Femur (tissue), 1 donor: Measurements from ENCODE around the gene ZDHHC11.
A peak's percentile ranks its signal among the peaks of the same experiment; 100 is the strongest.
"Not testable (repeated sequence)": the region's sequence is repeated elsewhere in the genome, so short reads cannot be mapped to it uniquely, and the experiment has no call there.

Experiments
- DNase-seq: peaks from one replicate; pipeline ENCODE4 v3.0.0-alpha.2; 2017

ZDHHC11 gene

DNA sequence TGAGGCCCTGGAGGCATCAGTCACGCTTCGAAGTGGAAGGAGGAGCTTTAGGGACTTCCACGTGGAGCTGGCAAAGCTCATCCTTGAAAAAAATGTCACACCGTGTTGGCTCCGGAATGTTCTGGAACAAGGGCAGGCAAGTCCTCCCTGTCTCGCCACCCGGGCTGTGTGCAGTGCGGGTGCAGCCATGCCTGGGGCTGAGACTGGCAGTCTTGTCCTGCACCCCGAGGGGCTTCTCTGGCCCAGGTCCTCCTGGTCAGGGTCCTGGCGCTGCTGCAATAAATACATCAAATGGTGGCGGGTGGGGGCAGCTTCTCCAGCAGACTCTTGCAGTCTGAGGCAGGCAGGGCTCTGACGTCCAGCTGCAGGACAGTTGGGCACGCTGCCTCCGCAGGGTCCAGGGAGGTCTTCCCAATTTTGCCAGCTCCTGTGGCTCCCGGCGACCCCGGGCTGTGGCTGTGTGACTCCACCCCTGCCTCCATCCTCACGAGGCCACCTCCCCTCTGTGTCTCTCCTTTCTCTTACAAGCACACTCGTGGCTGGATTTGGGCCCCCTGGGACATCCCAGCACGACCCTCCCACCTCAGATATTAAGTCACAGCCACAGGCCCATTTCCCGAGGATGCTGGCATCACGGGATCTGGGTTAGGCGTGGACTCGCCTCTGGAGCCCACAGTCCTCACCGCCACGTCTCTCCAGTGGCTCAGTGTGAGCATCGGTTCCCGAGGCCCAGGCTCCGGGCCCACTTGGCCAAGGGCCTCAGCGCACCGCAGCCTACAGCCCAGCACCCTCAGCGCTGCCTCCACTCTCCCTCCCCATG, 8.2 kb downstream of the ZDHHC11 start:
- not testable (repeated sequence) for DNase-seq

DNA sequence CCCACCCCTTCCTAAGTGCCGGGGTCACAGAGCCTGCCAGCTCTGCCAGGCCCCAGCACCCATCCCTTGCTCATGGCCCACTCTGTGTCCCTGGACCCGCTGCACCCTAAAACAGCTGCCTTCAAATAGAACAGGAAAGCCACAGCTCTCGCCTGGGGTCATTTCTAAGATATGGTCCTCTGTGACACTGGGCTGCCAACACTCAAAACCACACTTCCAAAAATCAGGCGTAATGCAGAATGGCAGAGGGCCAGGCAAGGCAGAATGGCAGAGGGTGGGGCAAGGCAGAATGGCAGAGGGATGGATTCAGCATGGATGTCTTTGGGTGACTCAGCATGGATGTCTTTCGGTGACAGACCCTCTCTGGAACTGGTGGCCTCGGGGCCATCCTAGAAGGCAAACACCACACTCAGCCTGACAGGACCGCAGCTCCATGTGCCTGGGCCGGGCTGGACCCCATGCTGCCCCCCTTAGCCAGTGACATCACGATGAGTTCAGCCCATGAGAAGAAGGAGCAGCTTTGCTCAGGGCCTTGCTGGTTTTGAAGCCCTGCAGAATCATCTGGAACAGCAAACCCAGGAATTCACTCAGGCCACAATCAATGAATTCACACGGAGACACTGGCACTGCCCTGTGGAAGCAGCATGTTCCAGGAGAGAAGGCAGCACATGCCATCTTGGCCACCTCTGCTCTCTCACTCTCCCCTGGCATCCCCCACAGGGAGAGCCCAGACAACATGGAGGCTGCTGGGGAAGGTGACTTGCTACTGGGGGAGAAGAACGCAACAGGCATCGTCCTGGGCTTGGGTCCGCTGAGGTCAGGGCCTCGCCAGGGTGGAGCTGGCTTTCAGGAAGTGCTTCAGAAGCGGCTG, 9.0 kb downstream of the ZDHHC11 start:
- DNase-seq: not testable (repeated sequence)

DNA sequence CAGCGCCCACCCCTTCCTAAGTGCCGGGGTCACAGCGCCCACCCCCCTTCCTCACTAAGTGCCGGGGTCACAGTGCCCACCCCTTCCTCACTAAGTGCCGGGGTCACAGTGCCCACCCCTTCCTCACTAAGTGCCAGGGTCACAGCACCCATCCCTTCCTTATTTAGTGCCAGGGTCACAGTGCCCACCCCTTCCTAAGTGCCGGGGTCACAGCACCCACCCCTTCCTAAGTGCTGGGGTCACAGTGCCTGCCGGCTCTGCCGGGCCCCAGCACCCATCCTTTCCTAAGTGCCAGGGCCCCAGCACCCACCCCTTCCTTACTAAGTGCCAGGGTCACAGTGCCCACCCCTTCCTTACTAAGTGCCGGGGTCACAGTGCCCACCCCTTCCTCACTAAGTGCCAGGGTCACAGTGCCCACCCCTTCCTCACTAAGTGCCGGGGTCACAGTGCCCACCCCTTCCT, 9.8 kb downstream of the ZDHHC11 start:
- not testable (repeated sequence) for DNase-seq

DNA sequence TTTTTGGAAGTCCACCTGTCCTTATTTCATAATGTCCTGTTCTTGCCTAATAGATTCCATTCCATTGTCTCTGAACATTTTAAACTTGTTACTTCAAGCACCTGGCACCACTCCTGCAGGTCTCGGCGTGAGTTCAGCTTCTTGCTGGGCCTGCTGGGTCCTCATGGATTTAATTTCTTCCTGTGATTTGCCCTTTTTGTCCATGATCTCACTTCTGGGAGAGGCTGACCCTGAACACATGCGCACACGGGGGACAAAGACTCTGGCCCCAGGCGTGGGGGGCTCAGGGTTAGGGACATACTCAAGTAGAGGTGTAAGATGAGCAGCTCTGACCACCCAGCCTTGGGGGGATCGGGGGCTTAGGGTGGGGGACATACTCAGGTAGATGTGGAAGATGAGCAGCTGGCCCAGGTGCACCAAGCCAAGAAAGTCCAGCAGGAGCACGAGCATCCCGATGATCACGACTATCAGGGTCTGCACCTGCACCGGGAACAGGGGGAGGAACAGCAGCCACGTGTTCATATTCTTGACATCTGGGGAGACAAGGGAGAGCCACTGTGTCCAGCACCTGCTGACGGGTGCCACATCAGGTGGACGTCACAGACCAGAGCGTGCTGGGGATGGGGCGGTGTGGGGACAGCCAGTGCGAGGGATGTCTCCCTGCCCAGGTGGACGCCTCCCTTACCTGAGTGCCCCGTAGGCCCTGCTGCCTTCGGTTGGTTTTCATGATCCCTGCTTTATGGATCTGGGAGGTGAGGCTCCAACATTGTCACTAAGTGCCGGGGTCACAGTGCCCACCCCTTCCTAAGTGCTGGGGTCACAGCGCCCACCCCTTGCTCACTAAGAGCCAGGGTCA, 10.4 kb downstream of the ZDHHC11 start:
- DNase-seq: peak; percentile 13

DNA sequence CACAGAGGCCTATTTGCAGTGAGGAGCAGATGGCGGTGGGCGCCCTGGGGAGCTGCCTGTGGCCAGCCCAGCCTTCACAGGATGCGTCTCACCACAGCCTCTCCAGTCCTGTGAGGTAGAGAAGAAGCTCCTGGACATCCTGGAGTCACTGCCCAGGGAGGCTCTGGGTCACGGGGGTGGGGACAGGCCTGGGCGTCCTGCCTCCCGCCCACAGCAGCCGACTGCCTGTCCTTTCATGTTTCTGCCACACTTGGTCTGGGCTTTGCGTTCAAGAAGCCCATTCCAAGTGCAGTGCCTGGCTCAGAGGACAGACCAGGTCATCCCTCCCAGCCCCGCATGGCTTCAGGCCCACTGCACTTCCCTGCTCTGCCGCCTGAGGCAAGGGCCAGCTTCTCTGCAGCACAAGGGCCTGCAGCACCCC, 12.3 kb downstream of the ZDHHC11 start:
- DNase-seq: peak; percentile 11

DNA sequence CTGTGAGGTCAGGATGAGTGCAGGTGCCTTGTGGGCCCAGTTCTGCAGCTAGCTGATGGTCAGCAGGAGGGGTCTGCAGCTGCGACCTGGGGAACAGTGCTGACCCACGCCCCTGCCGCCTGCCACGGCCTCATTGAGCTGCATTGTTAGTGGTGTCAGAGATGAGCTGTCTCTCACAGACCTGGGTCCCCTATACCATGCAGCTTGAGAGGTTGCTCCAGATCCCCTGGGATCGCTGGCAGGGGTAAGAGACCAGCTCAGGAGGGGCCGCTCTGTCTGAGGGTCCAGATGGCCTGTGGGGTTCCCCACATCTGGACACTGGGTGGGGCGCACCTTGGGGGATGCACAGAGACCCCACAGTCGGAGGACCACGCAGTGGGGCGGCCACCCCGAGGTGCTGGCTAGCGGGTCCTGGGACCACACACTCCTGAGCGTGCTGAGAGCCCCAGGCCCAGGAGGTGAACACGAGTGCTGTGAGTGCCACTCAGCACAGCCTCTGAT, 13.1 kb downstream of the ZDHHC11 start:
- DNase-seq: peak; percentile 12

DNA sequence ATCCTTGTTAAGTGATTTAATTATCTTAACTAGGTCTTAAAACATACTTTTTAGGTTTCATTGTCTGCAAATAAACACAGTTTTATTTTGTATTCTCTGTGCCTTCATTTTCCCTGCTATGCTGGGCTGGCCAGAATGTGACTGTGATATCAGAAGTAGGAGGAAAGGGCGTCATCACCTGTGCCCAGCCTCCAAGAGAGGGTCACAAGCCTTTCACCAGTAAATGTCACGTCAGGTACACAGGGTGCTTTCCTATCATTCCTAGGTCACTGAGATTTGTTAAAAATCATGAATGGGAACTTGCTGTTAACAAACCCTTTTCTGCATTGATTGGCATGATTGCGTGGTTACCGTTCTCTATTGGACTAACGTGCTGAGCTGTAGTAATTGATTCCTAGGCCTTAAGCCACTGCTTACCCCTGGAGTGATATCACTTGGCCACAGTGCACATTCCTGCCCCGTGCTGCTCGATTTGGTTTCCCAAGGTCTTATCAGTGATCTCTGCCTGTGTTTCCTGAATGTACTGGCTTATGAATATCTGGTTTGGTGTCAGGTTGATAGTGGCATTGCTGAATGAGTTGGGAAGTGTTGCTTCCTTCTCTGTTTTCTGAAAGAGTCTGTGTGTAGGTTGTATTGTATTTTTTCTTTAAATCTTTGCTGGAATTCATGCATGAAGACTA, 14.7 kb downstream of the ZDHHC11 start:
- DNase-seq: not testable (repeated sequence)

DNA sequence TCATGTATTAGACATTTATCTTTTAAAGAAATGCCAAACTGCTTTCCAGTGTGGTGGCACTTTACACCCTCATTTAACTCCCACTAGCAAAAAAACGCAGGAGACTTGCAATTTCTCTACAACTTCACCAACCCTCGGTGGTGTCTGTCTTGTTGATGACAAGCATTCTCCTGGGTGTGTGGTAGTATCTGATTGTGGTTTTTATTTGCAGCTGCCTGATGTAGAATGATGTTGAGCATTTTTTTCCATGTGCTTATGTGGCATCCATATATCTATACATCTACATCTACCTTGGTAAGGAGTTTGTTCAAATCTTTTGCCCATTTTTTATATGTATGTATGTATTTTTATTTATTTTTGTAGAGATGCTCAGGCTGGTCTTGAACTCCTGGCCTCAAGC, 16.8 kb downstream of the ZDHHC11 start:
- DNase-seq: not testable (repeated sequence)

DNA sequence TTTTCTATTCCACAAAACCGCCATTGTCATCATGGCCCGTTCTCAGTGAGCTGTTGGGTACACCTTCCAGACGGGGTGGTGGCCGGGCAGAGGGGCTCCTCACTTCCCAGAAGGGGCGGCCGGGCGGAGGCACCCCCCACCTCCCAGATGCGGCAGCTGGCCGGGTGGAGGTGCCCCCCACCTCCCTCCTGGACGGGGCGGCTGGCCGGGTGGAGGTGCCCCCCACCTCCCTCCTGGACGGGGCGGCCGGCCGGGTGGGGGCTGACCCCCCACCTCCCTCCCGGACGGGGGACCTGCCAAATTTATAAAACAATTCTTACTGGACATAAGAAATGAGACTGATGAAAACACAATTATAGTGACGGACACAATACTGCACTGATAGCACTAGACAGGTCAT, 22.6 kb downstream of the ZDHHC11 start:
- not testable (repeated sequence) for DNase-seq

DNA sequence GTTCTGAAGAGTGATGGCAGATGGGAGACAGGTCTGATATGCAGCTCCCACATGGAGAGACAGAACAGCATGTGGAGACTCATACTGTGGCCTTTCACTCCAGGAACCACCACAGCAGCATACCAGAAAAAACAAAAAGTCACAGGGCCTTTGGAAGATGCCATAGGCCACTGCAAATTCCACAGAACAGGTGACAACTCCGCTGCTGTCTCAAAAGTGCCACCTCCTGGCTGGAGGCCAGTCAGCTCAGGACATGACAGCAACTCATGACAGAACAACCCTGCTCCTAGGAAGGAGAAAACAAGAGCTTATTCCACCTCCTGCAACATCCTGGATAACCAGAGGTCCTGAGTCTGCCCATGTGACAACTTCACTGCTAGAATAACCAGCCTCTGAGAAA, 25.2 kb downstream of the ZDHHC11 start:
- DNase-seq: not testable (repeated sequence)

DNA sequence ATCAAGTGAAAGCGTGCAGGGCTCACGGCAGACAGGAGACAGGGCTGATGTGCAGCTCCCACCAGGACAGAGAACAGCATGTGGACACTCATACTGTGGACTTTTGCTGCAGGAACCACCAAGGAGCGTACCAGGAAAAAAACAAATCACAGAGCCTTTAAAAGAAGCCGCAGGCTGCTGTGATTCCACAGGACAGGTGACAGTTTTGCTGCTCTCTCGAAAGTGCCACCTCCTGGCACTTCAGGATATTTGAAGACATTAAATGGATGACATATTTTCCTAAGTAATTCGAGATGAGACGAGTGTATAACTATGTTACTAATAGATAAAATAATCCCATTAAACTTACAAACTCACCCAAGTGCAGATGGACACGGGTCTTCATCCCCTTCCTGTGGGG, 29.3 kb downstream of the ZDHHC11 start:
- no peak for DNase-seq

DNA sequence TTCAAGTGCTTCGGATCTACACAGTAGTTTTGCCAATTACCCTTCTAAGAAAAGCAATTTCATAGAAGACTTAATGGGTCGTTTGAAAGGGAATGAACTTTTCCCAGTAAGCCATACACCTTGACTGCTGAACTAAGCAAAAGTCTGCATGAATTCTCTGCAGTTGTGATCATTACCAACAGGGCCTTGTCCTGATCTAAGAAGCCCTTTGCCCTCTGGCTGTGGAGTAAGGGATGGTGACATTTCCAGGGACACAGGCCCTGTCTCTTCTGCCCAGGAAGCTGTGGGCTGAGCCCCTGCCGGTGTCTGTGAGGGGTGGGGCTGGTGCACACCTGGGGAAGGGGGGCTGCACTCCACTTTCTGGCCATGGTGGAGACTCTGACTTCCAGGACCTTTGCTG, 30.5 kb downstream of the ZDHHC11 start:
- DNase-seq: no peak

DNA sequence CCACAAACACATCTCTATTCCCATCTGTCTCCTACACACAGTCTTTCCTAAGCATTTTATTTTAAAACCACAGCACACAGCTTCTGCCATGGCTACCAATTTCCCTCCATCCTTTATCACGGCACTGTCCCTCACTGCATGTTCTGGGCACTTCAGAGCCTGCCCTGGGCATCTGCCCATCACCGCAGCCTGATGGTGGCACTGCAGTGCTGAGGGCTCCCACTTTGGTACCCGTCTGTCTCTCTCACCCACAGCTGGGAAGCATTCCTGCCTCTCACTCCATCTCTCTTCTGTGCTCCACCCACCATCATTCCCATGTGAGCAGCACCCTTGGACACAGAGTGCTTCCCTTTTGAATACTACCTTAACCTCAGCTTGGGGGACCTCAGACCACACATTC, 31.7 kb downstream of the ZDHHC11 start:
- no peak for DNase-seq

DNA sequence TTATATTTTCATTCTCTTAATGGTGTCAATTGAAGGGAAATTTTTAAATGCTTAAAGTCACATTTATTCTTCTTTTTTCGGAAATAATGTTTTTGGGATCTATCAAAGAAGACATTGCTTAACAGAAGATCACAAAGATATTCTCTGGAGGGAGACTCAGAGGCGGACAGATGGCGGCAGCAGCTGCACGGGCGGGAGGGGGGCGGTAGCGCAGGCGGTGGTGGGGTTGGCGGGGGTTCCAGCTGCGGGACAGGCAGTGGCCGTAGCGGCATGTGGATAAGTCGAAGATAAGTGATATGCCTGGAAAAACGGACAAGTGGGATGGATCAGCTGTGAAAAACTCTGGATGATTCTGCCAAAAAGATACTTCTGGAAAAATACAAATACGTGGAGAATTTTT, 34.6 kb downstream of the ZDHHC11 start:
- no peak for DNase-seq

DNA sequence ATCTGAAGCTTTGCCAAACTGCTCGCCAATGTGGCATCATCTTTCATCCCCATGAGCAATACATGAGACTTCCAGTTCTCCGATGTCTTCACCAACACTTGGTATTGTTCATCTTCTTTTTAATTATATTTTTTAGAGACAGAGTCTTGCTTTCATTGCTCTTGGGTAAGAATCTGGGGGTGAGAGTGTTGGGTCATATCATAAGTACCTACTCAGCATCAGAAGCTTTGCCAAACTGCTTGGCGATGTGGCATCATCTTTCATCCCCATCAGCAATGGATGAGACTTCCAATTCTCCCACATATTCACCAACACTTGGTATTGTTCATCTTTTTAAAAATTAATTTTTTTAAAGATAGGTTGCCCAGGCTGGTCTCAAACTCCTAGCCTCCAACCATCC, 35.3 kb downstream of the ZDHHC11 start:
- DNase-seq: no peak

DNA sequence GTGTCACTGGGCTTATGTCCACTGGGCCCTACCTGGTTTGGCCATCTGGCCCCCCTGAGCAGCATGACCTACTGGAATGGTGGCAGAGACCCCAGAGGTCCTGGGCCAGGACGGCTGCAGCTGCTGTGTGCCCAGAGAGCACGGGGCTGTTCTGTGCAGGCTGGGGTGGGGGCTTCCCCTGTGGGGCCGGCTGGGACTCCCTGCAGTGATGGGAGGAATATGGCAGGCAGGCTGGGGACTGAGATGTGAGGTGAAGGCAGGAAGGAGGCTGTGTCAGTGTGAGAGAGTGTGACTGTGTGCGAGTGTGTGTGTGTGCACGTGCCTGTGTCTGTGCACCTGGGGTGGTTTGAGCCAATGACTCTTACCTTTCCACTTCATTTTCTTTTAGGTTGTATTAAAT, 37.2 kb downstream of the ZDHHC11 start:
- DNase-seq: not testable (repeated sequence)

DNA sequence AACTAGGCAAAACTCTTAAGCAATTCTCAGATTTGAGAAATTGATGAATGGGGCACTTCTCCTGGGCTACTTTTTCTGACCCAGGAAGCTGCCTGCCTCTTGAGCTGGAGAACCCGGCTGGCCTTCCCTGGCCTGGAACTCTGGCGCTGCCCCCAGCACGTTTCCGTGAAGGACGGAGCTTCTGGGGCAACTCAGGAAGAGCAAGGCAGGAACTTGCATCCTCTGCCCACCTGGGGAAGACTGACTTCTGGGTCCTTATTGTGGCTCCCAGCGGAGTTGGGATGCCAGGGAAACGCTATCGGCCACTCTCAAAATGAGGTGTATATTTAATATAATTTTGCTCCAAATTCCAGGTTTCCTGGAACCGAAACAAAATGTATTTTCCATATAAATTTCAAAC, 39.4 kb downstream of the ZDHHC11 start:
- DNase-seq: not testable (repeated sequence)

DNA sequence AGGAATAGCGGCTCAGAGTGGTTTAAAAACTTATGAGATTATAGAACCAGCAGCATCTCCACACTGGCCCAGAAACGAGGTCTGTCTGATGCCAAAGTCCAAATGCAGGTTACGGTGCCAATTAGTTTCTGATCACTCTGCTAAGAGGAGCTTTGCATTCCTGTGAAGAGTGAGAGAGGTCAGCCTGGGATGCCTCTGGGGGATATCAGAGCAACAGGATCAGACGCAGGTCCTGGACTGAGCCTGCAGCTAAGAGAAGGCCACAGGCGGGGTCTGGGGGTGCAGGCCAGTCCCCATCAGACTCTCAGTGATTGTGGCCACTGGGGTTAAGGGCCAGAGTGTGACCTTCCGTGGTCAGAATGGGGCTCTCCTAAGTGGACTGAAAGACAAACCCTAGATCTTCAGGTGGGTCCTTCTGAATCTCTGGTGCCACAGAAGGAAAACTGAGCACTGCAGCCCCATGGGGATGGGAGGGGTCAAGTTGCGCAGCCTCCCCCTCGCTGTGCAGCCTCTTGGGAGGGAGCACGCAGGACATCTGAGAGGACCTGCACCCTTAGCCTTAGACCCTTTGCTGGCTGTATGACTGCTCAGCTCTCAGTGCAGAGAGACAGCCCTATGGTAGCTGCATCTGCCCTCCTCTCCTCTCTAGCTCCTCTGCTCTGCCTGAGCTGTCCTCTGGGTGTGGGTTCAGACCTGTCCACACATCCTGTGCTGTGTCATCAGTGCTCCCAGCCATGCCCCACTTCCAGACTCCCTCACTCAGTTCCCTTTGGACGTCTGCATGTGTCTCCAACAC, 42.9 kb downstream of the ZDHHC11 start:
- DNase-seq: not testable (repeated sequence)

DNA sequence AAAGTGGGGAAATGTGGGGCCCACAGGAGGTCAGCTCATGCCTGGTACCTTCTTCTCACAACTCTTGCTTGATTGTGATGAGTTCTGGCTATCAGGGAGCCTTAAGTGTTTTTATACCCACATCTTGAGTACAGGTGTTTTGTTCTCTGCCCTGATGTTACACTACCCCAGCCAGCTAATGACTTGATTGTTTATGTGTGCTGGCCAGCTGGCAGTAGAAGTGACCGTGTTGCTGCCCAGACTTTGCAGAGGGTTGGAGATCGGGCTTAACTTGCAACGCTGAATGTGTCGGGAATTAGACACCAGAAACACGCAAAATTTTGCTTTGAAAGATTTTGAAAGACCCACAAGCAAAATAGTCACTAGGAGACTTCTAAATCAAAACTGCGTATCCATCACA, 49.3 kb downstream of the ZDHHC11 start:
- no peak for DNase-seq

DNA sequence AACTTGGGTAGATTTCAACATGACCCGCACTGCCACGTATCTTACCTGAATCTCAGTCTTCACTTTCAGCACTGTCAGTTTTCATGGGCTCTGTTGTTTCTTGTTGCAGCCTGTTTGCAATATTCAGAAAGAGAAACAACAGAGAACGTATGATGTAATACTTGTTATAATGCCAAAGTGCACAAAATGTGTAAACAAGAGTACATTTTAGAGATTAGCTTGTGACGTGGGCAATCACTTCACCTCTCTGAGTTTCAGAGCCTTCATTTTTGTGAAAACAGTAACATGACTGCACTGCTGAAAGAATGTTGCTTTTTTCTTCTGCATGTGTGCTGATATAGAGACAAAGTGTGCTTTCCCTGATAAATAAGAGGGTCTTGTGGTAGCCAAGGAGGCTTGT, 49.7 kb downstream of the ZDHHC11 start:
- not testable (repeated sequence) for DNase-seq

DNA sequence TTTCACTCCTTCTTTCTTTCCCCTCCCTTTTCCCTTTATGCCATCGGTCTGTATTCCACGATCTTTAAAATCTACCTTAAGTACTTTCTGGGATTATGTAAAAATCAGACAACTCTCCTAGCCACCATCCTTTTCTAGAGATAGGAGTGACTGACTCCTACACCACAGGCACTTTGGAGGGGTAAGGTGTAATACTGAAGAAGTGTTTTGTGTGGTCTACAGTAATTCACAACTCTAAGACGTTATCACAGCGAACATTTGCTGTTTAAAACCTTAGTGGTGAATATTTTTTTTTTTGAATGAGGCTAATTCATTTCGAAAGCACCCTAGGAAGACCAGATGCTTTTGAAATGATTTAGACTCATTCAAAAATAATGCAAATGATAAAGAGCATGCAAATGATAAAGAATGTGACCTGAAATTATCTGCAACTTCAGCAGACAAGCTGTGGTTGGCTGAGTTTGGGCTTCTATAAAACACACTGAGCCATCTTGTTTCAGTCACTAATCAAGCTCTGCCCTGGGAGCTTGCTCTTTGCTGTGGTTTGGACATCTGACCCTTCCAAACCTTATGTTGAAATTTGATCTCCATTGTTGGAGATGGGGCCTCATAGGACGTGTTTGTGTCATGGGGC, 52.2 kb downstream of the ZDHHC11 start:
- not testable (repeated sequence) for DNase-seq
